ENCODE results near the gene SCAMP4.

SCAMP4 gene

DNA sequence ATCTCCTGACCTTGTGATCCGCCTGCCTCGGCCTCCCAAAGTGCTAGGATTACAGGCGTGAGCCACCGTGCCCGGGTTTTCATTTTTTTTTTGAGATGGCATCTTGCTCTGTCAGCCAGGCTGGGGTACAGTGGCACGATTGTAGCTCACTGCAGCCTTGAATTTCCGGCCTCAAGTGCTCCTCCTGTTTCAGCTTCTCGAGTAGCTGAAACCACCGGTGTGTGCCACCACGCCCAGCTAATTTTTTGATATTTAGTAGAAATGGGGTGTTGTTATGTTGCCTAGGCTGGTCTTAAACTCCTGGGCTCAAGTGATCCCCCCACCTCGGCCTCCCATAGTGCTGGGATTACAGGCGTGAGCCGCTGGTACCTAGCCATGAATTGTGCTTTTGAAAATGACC is 5.9 kb downstream of the SCAMP4 start:
- in situ Hi-C loops (cut with HindIII; ENCODE audit: low sequenced_read_pairs): no loop called here

DNA sequence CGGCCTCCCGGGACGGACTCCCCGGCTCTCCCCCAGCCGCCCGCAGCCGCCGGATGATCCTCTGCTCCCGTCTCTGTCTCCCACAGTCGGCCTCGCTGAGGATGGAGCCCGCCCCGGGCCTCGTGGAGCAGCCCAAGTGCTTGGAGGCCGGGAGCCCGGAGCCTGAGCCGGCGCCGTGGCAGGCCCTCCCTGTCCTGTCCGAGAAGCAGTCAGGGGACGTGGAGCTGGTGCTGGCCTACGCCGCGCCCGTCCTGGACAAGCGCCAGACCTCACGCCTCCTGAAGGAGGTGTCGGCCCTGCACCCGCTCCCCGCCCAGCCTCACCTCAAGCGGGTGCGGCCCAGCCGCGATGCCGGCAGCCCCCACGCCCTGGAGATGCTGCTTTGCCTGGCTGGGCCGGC is 6.8 kb downstream of the SCAMP4 start:
- in situ Hi-C loops (cut with HindIII; ENCODE audit: low sequenced_read_pairs): no loop called here

DNA sequence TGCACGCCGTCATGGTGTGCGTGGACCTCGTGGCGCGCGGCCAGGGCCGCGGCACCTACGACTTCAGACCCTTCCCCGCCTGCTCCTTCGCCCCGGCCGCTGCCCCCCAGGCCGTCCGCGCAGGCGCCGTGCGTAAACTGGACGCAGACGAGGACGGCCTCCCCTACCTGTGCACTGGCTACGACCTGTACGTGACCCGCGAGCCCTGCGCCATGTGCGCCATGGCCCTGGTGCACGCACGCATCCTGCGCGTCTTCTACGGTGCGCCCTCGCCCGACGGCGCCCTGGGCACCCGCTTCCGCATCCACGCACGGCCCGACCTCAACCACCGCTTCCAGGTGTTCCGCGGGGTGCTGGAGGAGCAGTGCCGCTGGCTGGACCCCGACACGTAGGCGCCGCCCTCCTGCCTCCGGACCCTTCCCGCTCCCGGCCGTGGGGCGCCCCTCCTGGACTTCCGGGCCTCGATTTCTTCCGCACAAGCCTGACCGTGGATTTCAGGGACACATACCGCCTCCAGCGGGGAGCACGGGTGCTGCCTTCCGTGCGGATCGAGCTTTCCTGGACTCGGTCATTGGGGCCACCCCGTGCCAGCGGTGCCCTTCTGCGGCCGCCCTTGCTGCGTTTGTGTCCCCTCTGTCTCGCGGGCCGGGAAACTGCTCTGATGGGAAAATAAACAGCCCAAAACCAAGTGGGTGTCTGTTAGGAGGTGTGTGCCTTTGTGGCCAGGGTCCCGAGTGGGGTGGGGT is 7.7 kb downstream of the SCAMP4 start:
- in situ Hi-C loops (cut with HindIII; ENCODE audit: low sequenced_read_pairs): no loop called here

GRCh38 chr19:1913781-1914577 is 8.8 kb downstream of the SCAMP4 start:
- in situ Hi-C loops (cut with HindIII; ENCODE audit: low sequenced_read_pairs): no loop called here

DNA sequence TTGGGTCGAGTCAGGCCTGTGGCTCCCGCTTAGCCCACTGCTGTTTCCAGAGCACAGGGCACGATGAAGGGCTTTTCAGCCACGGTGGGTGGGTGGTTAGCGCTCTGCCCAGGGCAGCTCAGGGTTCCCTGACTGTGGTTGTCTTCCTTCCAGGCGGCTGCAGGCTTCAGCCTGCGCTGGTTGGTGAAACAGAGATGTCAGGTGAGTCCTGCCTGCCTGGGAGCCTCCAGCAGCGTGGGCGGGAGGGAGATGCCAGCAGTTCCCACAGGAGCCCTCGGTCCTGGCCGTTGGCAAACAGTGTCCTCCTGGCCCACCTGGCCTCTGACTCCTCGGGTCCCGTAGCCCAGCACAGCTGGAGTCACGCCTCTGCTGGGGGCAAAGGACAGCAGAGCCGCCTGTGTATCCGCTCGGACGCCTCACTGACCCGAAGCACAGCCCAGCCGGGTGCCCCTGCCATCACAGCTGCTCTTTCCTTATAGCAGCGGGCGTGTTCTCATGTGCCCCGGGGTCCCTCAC is 9.7 kb downstream of the SCAMP4 start:
- in situ Hi-C loops (cut with HindIII; ENCODE audit: low sequenced_read_pairs): no loop called here

DNA sequence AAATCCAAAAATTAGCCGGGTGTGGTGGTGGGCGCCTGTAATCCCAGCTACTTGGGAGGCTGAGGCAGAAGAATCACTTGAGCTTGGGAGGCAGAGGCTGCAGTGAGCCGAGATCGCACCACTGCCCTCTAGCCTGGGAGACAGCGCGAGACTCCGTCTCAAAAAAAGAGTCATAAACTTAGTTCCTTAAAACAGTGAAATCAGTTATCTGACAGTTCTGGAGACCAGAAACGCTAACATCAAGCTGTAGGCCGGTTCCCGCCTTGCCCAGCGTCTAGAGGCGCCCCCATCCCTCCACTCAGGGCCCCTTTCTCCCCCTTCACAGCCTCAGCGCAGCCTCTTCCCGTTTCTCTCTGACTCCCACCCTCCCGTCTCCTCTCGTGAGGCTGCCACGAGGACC is 11.9 kb downstream of the SCAMP4 start:
- in situ Hi-C loops (cut with HindIII; ENCODE audit: low sequenced_read_pairs): no loop called here

GRCh38 chr19:1917926-1918325 is 12.7 kb downstream of the SCAMP4 start:
- in situ Hi-C loops (cut with HindIII; ENCODE audit: low sequenced_read_pairs): no loop called here

DNA sequence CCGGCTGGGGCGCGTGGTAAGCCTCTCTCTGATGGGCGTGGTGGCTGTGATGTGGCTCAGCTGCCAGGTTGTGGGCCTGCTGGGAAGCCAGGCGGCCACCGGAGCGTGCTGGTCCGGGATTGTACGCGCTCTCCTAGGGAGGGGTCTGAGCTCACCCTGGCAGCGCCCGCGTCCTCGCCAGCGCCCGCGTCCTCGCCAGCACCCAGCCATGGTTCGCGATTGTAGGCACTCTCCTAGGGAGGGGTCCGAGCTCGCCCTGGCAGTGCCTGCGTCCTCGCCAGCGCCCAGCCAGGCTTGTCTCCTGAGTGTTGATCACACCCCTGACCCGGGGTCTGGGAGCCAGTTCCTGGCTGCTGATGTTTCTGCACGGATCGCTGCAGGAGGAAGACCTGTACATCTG is 13.8 kb downstream of the SCAMP4 start:
- in situ Hi-C loops (cut with HindIII; ENCODE audit: low sequenced_read_pairs): no loop called here

DNA sequence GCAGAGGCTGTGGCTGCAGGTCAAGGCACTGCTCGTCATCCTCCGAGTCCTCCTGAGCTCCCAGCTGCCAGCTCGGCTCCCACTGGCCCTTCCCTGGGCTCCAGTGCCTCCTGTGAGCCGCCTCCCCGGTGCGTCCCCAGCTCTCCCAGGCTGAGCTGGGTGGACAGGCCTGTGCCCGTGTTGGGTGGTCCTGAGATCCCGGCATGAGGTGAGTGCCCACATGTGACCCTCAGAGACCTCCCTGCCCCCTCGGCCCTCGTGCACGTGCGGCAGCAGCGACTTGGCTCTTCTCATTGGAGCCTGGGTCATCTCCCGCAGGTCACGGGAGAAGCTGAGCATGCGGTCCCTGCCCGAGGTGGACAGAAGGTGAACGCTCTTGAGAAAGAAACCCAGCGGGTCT is 15.4 kb downstream of the SCAMP4 start:
- in situ Hi-C loops (cut with HindIII; ENCODE audit: low sequenced_read_pairs): no loop called here

DNA sequence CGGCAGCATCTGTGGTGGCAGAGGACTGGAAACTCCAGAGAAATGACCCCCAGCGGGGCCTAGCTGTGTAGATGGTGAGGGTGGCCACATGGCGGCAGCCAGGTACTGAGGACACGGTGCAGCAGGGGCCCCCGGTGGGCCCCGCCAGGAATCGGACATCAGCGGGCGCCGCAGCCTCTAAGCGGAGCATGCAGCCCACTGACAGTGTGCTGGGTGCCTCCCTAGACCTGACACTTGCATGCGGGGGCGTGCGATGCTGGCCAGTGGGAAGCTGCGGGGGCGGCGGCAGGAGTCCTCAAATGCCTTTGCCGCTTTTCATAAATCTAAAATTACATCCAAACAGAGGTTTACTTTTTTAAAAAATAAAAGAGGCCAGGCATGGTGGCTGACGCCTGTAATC is 16.1 kb downstream of the SCAMP4 start:
- in situ Hi-C loops (cut with HindIII; ENCODE audit: low sequenced_read_pairs): no loop called here

DNA sequence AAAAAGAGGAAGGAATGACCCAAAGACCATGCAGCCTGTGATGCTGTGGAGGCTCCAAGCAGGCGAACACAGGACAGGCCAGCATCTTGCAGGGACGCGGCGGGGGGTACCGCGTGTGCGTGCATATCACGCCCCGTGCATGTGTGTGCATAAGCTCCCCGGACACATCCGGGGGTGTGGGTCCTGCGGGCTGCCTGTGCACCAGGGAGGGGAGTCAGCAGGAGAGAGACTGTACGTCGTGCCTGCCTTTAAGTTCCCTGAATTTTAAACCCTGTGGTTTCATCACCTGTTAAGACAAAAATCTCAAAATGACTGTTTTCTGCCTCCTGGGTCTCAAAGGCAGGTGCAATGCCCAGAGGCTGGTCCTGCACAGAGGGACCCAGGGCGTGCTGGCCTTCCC is 16.6 kb downstream of the SCAMP4 start:
- in situ Hi-C loops (cut with HindIII; ENCODE audit: low sequenced_read_pairs): no loop called here

DNA sequence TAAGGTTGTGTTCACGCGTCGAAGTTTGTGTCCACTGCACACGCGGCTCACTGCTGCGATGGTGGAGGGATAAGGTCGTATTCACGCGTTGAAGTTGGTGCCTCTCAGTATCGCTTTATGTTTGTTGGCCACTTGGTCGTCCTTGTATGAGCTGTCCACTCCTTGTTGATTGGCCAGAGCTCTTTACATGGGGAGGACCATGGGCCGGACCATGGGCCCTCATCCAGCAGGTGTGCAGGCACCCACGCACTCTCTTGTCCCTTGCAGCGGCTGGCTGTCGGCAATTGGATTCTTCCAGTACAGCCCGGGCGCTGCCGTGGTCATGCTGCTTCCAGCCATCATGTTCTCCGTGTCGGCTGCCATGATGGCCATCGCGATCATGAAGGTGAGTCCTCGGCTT is 17.6 kb downstream of the SCAMP4 start:
- in situ Hi-C loops (cut with HindIII; ENCODE audit: low sequenced_read_pairs): no loop called here

GRCh38 chr19:1923319-1923718 is 18.1 kb downstream of the SCAMP4 start:
- in situ Hi-C loops (cut with HindIII; ENCODE audit: low sequenced_read_pairs): no loop called here

GRCh38 chr19:1924320-1924961 is 19.2 kb downstream of the SCAMP4 start:
- in situ Hi-C loops (cut with HindIII; ENCODE audit: low sequenced_read_pairs): no loop called here

DNA sequence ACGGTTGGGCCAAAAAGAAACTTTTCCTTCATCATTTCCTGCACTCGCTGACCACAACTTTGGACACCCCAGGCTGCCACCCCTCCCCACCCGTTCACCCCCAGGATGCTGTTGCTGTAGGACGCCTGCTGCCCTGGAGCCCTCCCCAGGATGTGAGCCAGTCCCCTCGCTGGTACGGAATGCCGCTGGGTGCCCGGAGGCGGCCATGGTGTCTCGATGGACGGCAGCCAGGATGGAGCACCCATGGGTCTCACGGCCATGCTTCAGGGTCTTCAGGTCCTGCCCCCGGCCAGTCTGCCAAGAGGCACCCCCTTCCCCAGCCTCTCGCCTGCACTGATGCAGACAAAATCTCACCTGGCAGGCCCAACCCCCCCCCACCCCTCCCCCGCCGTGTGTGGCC is 20.3 kb downstream of the SCAMP4 start:
- in situ Hi-C loops (cut with HindIII; ENCODE audit: low sequenced_read_pairs): no loop called here

- in situ Hi-C loops (cut with HindIII; ENCODE audit: low sequenced_read_pairs): no loop called here
These were observed 24.0 kb downstream of the SCAMP4 start for GRCh38 chr19:1929021-1929742.

- in situ Hi-C loops (cut with HindIII; ENCODE audit: low sequenced_read_pairs): no loop called here
These were observed 26.2 kb downstream of the SCAMP4 start for GRCh38 chr19:1931445-1931844.

GRCh38 chr19:1932395-1932794 is 27.2 kb downstream of the SCAMP4 start:
- in situ Hi-C loops (cut with HindIII; ENCODE audit: low sequenced_read_pairs): no loop called here

DNA sequence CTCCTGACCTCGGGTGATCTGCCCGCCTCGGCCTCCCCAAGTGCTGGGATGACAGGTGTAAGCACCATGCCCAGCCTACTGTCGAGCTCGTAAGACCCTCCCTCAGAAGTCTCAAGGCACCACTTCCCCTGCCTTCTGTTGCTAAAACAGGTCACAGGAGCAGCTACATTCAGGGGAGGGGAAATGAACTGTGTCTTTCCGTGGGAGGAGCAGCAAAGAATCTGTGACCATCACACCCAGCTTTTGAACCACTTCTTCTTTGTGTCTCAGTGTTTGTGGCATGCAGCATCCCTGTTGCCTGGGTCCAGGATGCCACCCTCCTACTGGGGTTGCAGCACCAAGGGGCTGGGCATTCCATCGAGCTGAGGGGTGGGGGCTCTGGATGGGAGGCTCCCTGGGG is 28.0 kb downstream of the SCAMP4 start:
- in situ Hi-C loops (cut with HindIII; ENCODE audit: low sequenced_read_pairs): no loop called here

GRCh38 chr19:1933942-1934341 is 28.7 kb downstream of the SCAMP4 start:
- in situ Hi-C loops (cut with HindIII; ENCODE audit: low sequenced_read_pairs): no loop called here

Measured in endothelial cell of hepatic sinusoid (primary cell).